Ammon's horn (tissue), 1 donor: ENCODE measurements around the gene SSX4B.
"Not testable (repeated sequence)": the region's sequence is repeated elsewhere in the genome, so short reads cannot be mapped to it uniquely, and the experiment has no call there.

Source experiments
- DNase-seq: peaks from one replicate; pipeline ENCODE4 v3.0.0-alpha.2; 2016; ENCODE audit warnings: low spot score

Gene SSX4B

DNA sequence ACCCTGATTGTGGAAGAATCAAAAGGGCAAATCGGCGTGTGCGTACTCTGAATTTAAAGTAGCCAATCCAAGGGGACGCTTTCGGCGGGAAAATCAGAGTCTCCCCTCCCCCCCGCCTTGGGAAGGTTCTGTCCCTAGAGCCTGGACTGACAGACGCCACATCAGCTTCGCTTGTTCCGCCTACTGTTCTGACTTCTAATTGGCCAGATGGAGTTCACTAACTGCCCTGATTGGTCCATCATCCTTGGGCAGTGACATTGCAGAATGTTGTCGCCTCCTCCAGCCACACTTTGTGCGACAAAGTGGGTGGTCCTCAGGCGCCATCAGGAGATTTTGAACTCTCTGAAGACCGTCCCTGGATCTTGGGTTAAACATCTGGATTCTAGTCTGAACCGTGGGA, at the start of gene SSX4B:
TSS of gene SSX4B (minus strand) at position 101 of the 400 bp plus-strand sequence. CDS start 588 bp downstream, outside the sequence.
- not testable (repeated sequence) for DNase-seq

GRCh38 chrX:48460606-48461005, 48.8 kb upstream of the SSX4B start:
- DNase-seq = no peak

- no peak for DNase-seq
Measured at GRCh38 chrX:48460031-48460430, 48.3 kb upstream of the SSX4B start.

DNA sequence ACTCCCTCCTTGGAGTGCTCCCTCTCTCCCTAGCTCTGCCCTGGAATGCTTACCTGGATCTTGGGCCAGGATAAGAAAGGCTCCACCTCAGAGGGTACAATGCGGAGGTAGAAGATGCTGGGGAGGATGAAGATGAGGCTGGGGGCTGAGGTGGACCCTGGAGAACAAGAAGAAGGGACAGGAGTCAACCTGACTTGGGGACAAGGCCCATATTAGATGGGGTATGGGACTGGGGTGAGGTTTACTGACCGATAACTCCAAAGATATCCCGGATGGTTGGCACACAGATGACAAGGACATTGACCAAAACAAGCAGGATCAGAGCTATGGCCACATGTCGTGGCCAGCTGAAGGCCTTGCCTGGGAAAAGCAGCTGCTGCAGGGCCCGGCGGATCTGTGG, 47.7 kb upstream of the SSX4B start:
- DNase-seq = no peak

GRCh38 chrX:48458711-48459110, 47.0 kb upstream of the SSX4B start:
- no peak for DNase-seq

DNA sequence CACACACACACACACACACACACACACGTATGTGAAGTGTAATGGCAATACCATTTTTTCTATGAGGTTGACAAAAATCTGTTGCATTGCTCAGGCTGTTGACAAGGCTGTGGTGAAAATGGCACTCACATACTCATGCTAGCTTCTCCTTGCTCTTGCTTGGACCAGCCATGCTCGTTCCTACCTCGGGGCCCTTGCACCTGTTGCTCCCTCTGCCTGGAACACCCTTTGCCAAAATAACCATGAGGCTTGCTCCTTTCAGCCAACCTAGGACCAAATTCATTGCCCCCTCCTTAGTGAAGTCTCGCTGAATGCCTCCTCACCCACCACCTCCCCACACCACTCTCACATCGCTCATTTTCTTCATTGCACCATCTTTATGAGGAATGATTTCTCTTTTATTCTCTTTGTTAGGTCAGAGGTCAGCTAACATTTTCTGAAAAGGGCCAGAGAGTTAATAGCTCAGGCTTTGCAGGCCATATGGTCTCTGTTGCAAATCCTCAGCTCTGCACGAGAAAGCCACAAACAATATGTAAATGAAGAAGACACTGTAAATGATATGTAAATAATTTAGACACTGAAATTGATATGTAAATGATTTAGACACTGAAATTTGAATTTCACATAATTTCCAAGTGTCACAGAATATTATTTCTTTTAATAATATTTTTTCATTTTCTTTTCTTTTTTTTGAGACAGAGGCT, 45.0 kb upstream of the SSX4B start:
- DNase-seq = no peak

DNA sequence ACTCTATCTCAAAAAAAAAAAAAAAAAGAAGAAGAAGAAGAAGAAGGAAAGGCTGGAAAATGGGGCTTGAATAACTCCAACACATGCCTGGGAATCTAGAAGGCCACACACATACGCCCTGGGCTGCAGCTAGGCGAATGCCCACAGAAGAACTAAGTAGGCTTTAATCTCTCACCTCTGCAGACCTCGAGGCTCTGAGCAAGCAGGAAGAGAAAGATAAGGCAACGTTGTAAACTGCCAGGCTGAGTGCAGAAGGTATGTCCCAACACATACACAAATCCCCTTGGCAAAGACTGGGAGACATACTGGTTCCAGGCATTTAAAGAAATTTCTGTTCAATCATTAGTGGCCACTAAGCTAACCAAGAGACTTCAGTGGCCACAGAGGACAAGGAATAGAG, 39.9 kb upstream of the SSX4B start:
- DNase-seq = no peak

DNA sequence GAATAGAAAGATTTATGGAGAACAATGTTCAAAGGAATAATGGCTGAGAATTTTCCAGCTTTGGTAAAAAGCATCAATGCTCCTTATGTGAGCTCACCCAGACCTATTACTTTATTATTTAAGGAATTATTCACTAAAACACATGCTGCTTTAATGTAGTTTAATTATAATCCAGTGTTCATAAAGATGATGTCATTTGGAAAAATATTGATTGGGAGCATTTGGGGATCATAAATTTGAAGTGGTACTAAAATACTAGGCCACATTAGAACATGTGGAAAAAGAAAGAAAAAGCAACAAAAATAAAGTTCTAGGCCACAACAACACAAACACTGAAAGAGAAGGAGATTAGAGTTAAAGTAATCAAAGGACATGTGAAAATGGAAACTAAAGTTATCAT, 38.3 kb upstream of the SSX4B start:
- DNase-seq = no peak

GRCh38 chrX:48447201-48447600, 35.4 kb upstream of the SSX4B start:
- not testable (repeated sequence) for DNase-seq

- not testable (repeated sequence) for DNase-seq
Measured at GRCh38 chrX:48433713-48434112, 22.0 kb upstream of the SSX4B start.

DNA sequence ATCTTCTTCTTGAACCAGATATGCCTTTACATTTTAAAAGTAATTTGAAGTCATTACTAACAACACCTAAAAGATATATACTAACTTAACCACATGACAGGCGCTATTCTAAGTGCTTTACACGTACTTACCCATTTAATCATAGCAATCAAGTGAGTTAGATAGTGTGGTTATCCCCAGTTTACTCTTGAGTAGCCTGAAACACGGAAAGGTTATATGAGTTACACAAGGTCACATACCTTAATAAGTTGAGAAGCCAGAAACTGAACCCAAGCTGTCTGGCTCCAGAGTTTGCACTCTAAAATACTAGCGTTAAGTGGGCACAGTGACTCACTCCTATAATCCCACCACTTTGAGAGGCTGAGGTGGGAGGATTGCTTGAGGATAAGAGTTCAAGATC, 18.4 kb upstream of the SSX4B start:
- DNase-seq = not testable (repeated sequence)

- DNase-seq = not testable (repeated sequence)
Measured at GRCh38 chrX:48429606-48430005, 17.8 kb upstream of the SSX4B start.

- not testable (repeated sequence) for DNase-seq
Measured at GRCh38 chrX:48427027-48427716, 15.4 kb upstream of the SSX4B start.

DNA sequence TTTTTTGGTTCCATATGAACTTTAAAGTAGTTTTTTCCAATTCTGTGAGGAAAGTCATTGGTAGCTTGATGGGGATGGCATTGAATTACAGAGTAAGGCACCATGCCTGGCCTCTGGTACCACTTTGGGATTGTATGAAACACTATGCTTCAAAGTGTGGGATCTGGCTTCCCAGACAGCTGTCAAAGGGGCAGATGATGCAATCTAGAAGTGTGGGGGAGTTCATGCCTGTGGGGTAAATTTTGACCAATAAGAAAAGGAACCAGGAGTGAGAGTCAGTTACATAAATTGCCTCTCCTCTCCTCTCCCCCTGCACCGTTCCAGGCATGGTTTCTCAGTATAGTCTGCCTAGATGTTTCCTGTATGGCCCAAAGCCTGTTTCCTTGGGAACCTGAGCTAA, 13.9 kb downstream of the SSX4B start:
- peak; percentile 0 for DNase-seq

GRCh38 chrX:48396931-48397330, 14.8 kb downstream of the SSX4B start:
- not testable (repeated sequence) for DNase-seq

GRCh38 chrX:48383239-48383638, 28.5 kb downstream of the SSX4B start, which contains the start of gene SSX4:
TSS of gene SSX4 (plus strand) at chrX:48383539. CDS start at chrX:48384054, 515 bp downstream.
- not testable (repeated sequence) for DNase-seq

GRCh38 chrX:48370408-48370807, 41.4 kb downstream of the SSX4B start:
- DNase-seq = not testable (repeated sequence)

DNA sequence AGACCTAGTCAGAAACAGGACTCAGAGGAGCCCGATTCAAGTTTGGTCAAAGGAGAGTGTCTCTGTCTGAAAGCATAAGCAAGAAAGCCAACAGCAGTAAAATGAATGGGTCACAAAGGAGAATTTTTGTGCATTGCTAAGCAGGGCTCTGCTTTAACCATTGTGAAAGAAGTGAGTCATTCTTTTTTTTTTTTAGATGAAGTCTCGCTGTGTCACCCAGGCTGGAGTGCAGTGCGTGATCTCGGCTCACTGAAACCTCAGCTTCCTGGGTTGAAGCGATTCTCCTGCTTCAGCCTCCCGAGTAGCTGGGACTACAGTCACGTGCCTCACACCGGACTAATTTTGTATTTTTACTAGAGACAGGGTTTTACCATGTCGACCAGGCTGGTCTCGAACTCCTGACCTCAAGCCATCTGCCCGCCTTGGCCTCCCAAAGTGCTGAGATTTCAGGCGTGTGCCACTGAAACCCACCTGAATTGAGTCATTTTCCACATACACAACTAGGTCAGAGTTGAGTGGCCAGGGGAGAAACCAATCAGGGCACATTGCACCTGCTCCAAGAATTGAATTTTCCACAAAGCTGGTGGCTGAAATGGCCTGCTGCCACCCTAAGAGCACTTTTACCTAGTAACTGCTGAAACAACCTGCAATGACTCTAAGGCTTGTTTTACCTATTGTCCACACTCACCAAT, 43.9 kb downstream of the SSX4B start:
- DNase-seq = not testable (repeated sequence)

- not testable (repeated sequence) for DNase-seq
Measured at GRCh38 chrX:48359281-48359680, 52.5 kb downstream of the SSX4B start.

- no peak for DNase-seq
Measured at GRCh38 chrX:48357681-48358080, 54.1 kb downstream of the SSX4B start.

DNA sequence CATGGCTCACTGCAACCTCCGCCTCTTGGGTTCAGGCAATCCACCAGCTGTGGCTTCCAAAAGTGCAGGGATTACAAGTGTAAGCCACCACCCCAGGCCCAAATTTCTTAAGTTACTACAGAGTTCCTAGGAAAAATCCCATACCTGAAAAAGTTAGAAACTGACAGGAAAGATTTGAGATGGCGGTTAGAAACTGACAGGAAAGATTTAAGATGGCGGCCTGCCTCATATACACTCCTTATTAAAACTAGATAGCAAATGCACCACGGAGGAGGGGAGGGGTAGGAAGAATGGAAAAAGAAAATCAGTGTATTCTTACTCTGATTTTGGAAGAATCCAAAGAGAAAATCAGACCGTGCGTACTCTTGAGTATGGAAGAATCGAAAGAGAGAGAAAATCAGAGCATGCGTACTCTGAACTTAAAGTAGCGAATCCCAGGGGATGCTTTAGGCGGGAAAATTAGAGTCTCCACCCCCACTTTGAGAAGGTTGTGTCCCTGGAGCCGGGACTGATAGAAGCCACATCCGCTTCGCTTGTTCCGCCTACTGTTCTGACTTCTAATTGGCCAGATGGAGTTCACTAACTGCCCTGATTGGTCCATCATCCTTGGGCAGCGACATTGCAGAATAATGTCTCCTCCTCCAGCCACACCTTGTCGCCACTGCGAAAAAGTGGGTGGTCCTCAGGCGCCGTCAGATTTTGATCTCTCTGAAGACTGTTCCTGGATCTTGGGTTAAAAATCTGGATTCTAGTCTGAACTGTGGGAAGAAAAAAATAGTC, 55.3 kb downstream of the SSX4B start, which contains the start of gene SSX3:
TSS of gene SSX3 (minus strand) at position 389 of the 780 bp plus-strand sequence. CDS start 1,454 bp downstream, outside the sequence.
- not testable (repeated sequence) for DNase-seq
